Endothelial cell of umbilical vein (primary cell): ENCODE measurements around the gene NT5C. TPM values are rescaled to one million over a fixed set of nuclear protein-coding genes. Genes with fewer than 3 reads are reported as not detected.

Source experiments
- BruUV-seq: library from RNA; stranded (reverse); fragments of 400-500 nt; replicated peaks from 2 replicates; lab custom pipeline; 2021; lab: Mats Ljungman, UMichigan
- CTCF ChIA-PET: fragments of 300-600, 350-600 bp; sonication (Branson Sonifier 250); formaldehyde crosslinking; loops from one replicate; lab custom pipeline; 2021; ENCODE audit warnings: antibody characterized with exemption, inconsistent platforms; lab: Charles Lee
- POLR2A ChIA-PET: fragments of 300-600, 350-600 bp; sonication (Branson Sonifier 250); formaldehyde crosslinking; loops from one replicate; lab custom pipeline; 2021; ENCODE audit warnings: antibody characterized with exemption, inconsistent platforms; lab: Charles Lee
- DNase-seq: peaks from one replicate; pipeline ENCODE4 v3.0.0-alpha.2; 2011; ENCODE audit warnings: low read depth, low spot score
- FAIRE-seq: peaks from 2 replicates; lab custom pipeline; 2011; peaks lifted over from hg19 to GRCh38; lab: Jason Lieb, UNC
- H2AFZ ChIP-seq: 2 replicates; pipeline ENCODE4 v1.6.0; 2012; ENCODE audit warnings: low read depth, low read length, control low read depth, inconsistent platforms
- H3K27ac ChIP-seq: 2 replicates; pipeline ENCODE4 v1.5.1; 2011; ENCODE audit warnings: low read depth, mild to moderate bottlenecking, control low read depth, low read length, moderate library complexity; ENCODE audit not compliant: insufficient read depth
- H3K27me3 ChIP-seq, 2 experiments: 2 replicates each; pipeline versions ENCODE4 v1.6.0 to v1.6.1; 2011; ENCODE audit warnings: low read length in 2 of 2, mixed read lengths in 1 of 2; ENCODE audit not compliant: control insufficient read depth in 2 of 2, insufficient read depth in 2 of 2
- H3K36me3 ChIP-seq, 2 experiments: 2 replicates in 1 of 2; 3 replicates in 1 of 2; pipeline ENCODE4 v1.5.1; 2011; ENCODE audit warnings: low read length in 2 of 2, mild to moderate bottlenecking in 1 of 2, moderate library complexity in 1 of 2; ENCODE audit not compliant: control insufficient read depth in 2 of 2, insufficient read depth in 2 of 2; ENCODE audit errors: extremely low read depth in 1 of 2
- H3K4me1 ChIP-seq: 3 replicates; pipeline ENCODE4 v1.5.1; 2011; ENCODE audit warnings: mild to moderate bottlenecking, low read length; ENCODE audit not compliant: control insufficient read depth, insufficient read depth; ENCODE audit errors: extremely low read depth
- H3K4me2 ChIP-seq: 2 replicates; pipeline ENCODE4 v1.6.1; 2011; ENCODE audit warnings: low read length, control low read depth, mixed read lengths; ENCODE audit not compliant: insufficient read depth
- H3K4me3 ChIP-seq, 3 experiments: fragments of 200-600 bp in 1 of 3; sonication (generic), shearing (Covaris generic) in 1 of 3; replicated peaks in 1 of 3; 2 replicates each; pipeline ENCODE4 v1.5.1; 2011 to 2016; ENCODE audit warnings: control low read depth in 3 of 3, low read length in 3 of 3, mild to moderate bottlenecking in 2 of 3, inconsistent platforms in 1 of 3, low read depth in 1 of 3, moderate library complexity in 1 of 3; ENCODE audit not compliant: insufficient read depth in 1 of 3
- H3K79me2 ChIP-seq: 2 replicates; pipeline ENCODE4 v1.6.0; 2012; ENCODE audit warnings: low read length, inconsistent platforms; ENCODE audit not compliant: control insufficient read depth, insufficient read depth
- H3K9ac ChIP-seq: replicated peaks from 2 replicates; pipeline ENCODE3; 2011; ENCODE audit warnings: low read length, control low read depth; ENCODE audit not compliant: insufficient read depth; ENCODE audit errors: extremely low read depth
- H3K9me1 ChIP-seq: replicated peaks from 3 replicates; pipeline ENCODE4 v1.6.0; 2011; ENCODE audit warnings: mild to moderate bottlenecking, low read length; ENCODE audit not compliant: control insufficient read depth, insufficient read depth; ENCODE audit errors: extremely low read depth
- H3K9me3 ChIP-seq: replicated peaks from 2 replicates; pipeline ENCODE4 v1.5.1; 2012; ENCODE audit warnings: low read length, inconsistent platforms; ENCODE audit not compliant: control insufficient read depth, insufficient read depth
- H4K20me1 ChIP-seq: replicated peaks from 2 replicates; pipeline ENCODE3; 2011; ENCODE audit warnings: mild to moderate bottlenecking, low read length; ENCODE audit not compliant: control insufficient read depth, insufficient read depth; ENCODE audit errors: extremely low read depth
- CTCF ChIP-seq, 2 donors: IDR thresholded peaks; 1 replicate in 1 of 2; 2 replicates in 1 of 2; pipeline ENCODE4 v1.5.1; 2011; ENCODE audit warnings: low read length in 2 of 2, mild to moderate bottlenecking in 2 of 2, moderate library complexity in 2 of 2, control low read depth in 1 of 2, inconsistent platforms in 1 of 2, low read depth in 1 of 2; ENCODE audit not compliant: insufficient read depth in 1 of 2; ENCODE audit errors: extremely low read depth in 1 of 2
- FOS ChIP-seq: IDR thresholded peaks from 2 replicates; pipeline ENCODE4 v1.6.1; 2011; ENCODE audit warnings: mild to moderate bottlenecking, low read length, moderate library complexity, borderline replicate concordance; ENCODE audit not compliant: insufficient read depth
- GATA2 ChIP-seq: IDR thresholded peaks from 2 replicates; pipeline ENCODE4 v1.7.0; 2011; ENCODE audit warnings: low read depth, mild to moderate bottlenecking, moderate library complexity, mixed read lengths, low read length; ENCODE audit not compliant: insufficient read length, insufficient read depth
- JUN ChIP-seq: IDR thresholded peaks from 2 replicates; pipeline ENCODE4 v1.6.1; 2011; ENCODE audit warnings: borderline replicate concordance, low read depth; ENCODE audit not compliant: insufficient read length, insufficient read depth
- MAX ChIP-seq: IDR thresholded peaks from 2 replicates; pipeline ENCODE4 v1.6.1; 2011; ENCODE audit not compliant: insufficient read depth, insufficient read length
- MYC ChIP-seq: IDR thresholded peaks from one replicate; pipeline ENCODE4 v1.6.1; 2011; ENCODE audit warnings: mild to moderate bottlenecking, low read depth, low read length
- POLR2A ChIP-seq: IDR thresholded peaks from 2 replicates; pipeline ENCODE4 v1.6.1; 2012; ENCODE audit warnings: low read depth, mild to moderate bottlenecking, control low read depth, low read length
- POLR2AphosphoS5 ChIP-seq: IDR thresholded peaks from 2 replicates; pipeline ENCODE4 v1.6.1; 2012; ENCODE audit warnings: low read depth, mild to moderate bottlenecking, control low read depth, low read length, moderate library complexity; ENCODE audit not compliant: insufficient read depth
- dilution Hi-C: fragments of 300-500 bp; cut with MboI; formaldehyde crosslinking; loops from one replicate; pipeline ENCODE4 v1.15.0; 2019; ENCODE audit warnings: low sequenced_read_pairs; ENCODE audit not compliant: extremely low pct_ligation_motif_present
- intact Hi-C: fragments of 100-400 bp; cut with micrococcal nuclease; formaldehyde crosslinking; loops from one replicate; pipeline ENCODE4 v1.10.0; 2022
- polyA plus RNA-seq, 4 experiments: library from polyadenylated mRNA; depleted of rRNA in 3 of 4; stranded (reverse) in 3 of 4; unstranded in 1 of 4; fragments of >200 nt; gene quantifications; 2 replicates each; pipeline versions ENCODE4 v1.2.1 to v1.2.3, GENCODE V29; 2011 to 2012; ENCODE audit warnings: missing spikeins in 1 of 4
- total RNA-seq: library from RNA; stranded (reverse); gene quantifications from 2 replicates; pipeline ENCODE4 v1.2.3, GENCODE V29; 2021

The NT5C gene
- total and polyA plus RNA-seq, 2 donors (not counting 3 experiments of a cell fraction or from before 2014, with no cell fraction given), result 29.1 to 39.2 TPM

- H3K9ac ChIP-seq, result no peak overlapping the region
- peaks cover 14 to 25% of the 10 kb centered on the region in 2 experiments for H3K36me3 ChIP-seq
- no peaks in the 10 kb centered on the region for H3K9me3 ChIP-seq
- H3K79me2 ChIP-seq, result peaks cover 67% of the 10 kb centered on the region
- FAIRE-seq (no peak), DNase-seq (no peak)
- dilution Hi-C loops, result no loop called here
- H3K27ac ChIP-seq, result no peak overlapping the region
- no peak overlapping the region for H3K4me2 ChIP-seq
- TF ChIP-seq POLR2AphosphoS5, result no peak
- no peak for TF ChIP-seq JUN
- TF ChIP-seq FOS, result no peak
- no peak for TF ChIP-seq MYC
- no peak for TF ChIP-seq GATA2
- no peak for TF ChIP-seq CTCF (IDR thresholded peaks at IDR 0.05; ENCODE audit: extremely low read depth in 1 of 2, insufficient read depth in 1 of 2, low read depth in 1 of 2, low read length in 2 of 2)
- no peak for TF ChIP-seq MAX
- TF ChIP-seq POLR2A, result no peak
- POLR2A ChIA-PET, result no interaction called here
- H3K4me1 ChIP-seq, result peaks cover 10% of the 10 kb centered on the region
- H3K4me3 ChIP-seq, result no peak overlapping the region
- BruUV-seq, result no TSS peak
- no peak overlapping the region for H2AFZ ChIP-seq
- H4K20me1 ChIP-seq, result peaks cover 5% of the 10 kb centered on the region
- H3K27me3 ChIP-seq, result no peaks in the 10 kb centered on the region
- intact Hi-C loops, result no loop called here
- CTCF ChIA-PET, result no interaction called here
- no peaks in the 10 kb centered on the region for H3K9me1 ChIP-seq
Observed at GRCh38 chr17:75178453-75178852, 46.9 kb upstream of the NT5C start.
